Measurements from ENCODE around the gene GUCA2A. TPM values are rescaled to one million over a fixed set of nuclear protein-coding genes. Genes with fewer than 3 reads are reported as not detected.

Gene GUCA2A
- total RNA-seq, 2 donors from 2014 or later, result 195 to 959 TPM

DNA sequence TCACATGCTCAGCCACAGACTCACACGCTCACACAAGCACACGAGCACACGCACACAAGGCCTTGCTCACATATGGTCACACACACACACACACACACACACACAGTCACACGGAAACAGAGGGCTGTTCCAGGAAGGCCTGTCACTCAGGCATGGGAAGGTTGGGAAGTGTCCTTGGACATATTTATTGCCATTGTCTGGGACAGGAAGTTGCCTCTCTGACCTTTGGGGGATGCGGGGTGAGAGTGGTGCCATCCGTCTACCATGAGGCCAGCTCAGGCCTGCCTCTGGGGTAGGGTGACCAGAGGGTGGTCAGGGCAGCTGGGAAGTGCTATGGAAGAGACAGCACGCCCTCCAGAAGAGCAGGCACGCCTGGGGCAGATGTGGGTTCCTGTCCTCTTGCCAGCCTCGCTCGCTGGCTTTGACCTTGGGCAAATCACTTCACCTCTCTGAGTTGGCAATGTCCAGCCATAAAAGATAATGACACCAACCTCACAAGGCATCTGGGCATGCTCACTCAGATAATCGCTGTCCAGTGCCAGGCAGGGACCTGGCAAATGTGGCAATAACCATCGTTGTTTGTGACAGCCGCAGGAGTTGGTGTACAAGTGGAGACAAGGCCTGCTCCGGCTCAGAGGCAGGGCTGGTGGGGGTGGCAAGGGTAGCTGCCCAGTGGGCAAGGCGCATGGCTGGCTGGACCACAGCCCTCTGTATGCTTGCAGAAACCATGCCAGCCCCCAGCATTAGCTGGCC is 8.0 kb upstream of the GUCA2A start:
- H3K9me3 ChIP-seq, result no peaks in the 10 kb centered on the region
- no peaks in the 10 kb centered on the region for H3K27me3 ChIP-seq
- H3K4me3 ChIP-seq, result no peak overlapping the region
- H3K9ac ChIP-seq (ENCODE audit: low read depth in 2 of 2, low read length in 2 of 2), result peak overlapping the region; percentile 38 to 46
- intact Hi-C loops (cut with DNase I), result no loop called here
- peak; percentile 59 for DNase-seq
- peaks cover 15% of the 10 kb centered on the region for H3K4me1 ChIP-seq
- TF ChIP-seq, protein P1, sequence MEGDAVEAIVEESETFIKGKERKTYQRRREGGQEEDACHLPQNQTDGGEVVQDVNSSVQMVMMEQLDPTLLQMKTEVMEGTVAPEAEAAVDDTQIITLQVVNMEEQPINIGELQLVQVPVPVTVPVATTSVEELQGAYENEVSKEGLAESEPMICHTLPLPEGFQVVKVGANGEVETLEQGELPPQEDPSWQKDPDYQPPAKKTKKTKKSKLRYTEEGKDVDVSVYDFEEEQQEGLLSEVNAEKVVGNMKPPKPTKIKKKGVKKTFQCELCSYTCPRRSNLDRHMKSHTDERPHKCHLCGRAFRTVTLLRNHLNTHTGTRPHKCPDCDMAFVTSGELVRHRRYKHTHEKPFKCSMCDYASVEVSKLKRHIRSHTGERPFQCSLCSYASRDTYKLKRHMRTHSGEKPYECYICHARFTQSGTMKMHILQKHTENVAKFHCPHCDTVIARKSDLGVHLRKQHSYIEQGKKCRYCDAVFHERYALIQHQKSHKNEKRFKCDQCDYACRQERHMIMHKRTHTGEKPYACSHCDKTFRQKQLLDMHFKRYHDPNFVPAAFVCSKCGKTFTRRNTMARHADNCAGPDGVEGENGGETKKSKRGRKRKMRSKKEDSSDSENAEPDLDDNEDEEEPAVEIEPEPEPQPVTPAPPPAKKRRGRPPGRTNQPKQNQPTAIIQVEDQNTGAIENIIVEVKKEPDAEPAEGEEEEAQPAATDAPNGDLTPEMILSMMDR (IDR thresholded peaks at IDR 0.05), result no peak
- no peaks in the 10 kb centered on the region for H3K36me3 ChIP-seq
- H3K27ac ChIP-seq, result peak overlapping the region; percentile 64

DNA sequence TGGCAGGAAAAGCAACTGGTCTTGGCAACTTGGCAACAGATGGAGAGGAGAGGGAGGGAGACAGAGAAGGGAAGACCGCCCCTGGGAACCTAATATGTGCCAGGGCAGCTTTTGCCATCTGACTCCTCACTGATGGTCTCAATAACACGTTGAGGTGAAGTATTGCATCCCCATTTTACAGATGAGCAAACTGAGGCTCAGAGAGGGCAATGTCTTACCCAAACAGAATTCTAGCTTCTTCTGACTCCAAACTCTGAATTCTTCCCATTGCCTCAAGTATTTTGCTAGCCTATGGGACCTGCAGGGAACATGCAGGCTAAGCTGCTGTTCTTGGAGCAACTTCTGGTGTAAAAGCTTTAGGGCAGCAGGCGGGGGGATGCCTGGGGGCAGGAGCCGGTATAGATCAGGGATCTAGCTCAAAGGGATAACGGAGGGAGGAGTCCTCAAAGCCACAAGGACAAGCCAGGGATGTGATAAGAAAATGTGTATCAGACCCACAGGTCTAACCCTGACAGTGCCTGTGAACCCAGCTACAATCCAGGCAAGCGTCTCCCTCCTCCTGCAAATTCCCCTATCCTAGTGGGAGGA is 7.2 kb upstream of the GUCA2A start:
- no peak overlapping the region for H3K4me3 ChIP-seq
- H3K36me3 ChIP-seq, result no peaks in the 10 kb centered on the region
- no peaks in the 10 kb centered on the region for H3K9me3 ChIP-seq
- H3K9ac ChIP-seq (ENCODE audit: low read depth in 2 of 2, low read length in 2 of 2), result no peak overlapping the region
- TF ChIP-seq, protein P1 (IDR thresholded peaks at IDR 0.05), result no peak
- peaks cover 15% of the 10 kb centered on the region for H3K4me1 ChIP-seq
- no peak for DNase-seq
- intact Hi-C loops (cut with DNase I), result no loop called here
- H3K27ac ChIP-seq, result no peak overlapping the region
- no peaks in the 10 kb centered on the region for H3K27me3 ChIP-seq

DNA sequence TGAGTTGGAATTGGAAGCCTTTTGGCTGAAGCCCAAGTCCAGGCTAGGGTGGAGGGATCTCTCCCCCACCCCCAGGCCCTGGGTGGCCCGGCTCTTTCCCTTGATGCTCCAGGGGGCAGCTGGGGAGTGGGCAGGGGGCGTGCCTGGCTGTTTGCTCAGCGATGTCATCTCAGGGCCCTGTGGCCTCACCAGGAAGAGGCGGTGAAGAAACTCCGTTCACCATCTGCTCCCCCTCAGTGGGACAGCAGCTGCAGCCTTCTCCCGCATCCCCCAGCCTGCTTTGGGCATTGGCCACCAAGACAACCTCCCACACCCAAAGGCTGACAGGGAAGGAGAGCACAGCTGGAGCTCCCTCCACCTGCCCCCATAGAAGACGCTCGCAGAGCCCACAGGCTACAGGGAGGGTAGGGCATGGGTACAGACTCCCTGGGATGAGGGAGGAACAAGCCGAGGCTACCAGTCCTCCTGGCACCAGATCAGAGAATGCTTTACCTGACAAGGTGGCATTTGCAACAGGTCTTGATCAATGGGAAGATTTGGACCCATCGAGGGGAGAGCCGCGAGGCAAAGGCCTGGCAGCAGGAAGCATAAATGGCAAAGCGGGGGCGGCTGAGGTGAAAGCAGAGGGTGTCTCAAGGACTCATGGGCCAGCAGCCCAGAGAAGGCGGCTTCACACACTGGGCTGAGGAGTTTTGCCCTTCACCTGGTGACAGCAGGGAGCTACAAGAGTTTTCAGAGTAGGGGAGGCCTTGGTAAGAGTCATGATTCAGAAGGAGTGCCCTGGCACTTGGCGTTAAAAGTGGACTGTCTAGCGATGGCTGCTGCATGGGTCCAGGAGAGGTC is 6.5 kb upstream of the GUCA2A start:
- Histone ChIP-seq H3K27me3 (no peaks in the 10 kb centered on the region), H3K36me3 (no peaks in the 10 kb centered on the region), H3K4me1 (peaks cover 15% of the 10 kb centered on the region), H3K9me3 (no peaks in the 10 kb centered on the region), H3K9ac (ENCODE audit: low read depth in 2 of 2, low read length in 2 of 2) (no peak overlapping the region), H3K4me3 (no peak overlapping the region), H3K27ac (no peak overlapping the region)
- intact Hi-C loops (cut with DNase I), result no loop called here
- DNase-seq, result no peak
- TF ChIP-seq, protein P1 (IDR thresholded peaks at IDR 0.05), result no peak

DNA sequence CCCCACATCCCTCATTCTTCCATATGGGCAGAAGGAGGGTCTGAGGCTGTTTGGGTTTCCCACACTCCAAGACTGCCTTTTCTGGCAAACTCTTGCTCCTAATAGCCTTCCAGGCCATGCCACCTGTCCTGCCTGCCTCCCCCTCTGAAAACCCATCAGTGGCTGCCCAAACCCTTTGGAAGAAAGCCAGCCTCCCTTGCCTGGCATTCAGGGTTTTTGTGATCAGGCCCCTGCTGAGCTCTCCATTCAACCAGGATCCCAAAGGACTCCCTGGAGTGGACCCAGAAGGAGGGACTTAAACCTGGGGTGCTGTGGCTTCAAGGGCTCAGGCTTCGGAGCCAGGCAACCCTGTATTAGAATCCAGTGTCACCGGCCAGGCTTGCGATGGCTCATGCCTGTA is 4.2 kb upstream of the GUCA2A start:
- Histone ChIP-seq H3K27me3 (no peaks in the 10 kb centered on the region), H3K27ac (no peak overlapping the region), H3K36me3 (no peaks in the 10 kb centered on the region), H3K9ac (ENCODE audit: low read depth in 2 of 2, low read length in 2 of 2) (no peak overlapping the region), H3K9me3 (no peaks in the 10 kb centered on the region), H3K4me3 (no peak overlapping the region), H3K4me1 (peaks cover 15% of the 10 kb centered on the region)
- DNase-seq, result no peak
- TF ChIP-seq, protein P1 (IDR thresholded peaks at IDR 0.05), result no peak
- intact Hi-C loops (cut with DNase I), result no loop called here

DNA sequence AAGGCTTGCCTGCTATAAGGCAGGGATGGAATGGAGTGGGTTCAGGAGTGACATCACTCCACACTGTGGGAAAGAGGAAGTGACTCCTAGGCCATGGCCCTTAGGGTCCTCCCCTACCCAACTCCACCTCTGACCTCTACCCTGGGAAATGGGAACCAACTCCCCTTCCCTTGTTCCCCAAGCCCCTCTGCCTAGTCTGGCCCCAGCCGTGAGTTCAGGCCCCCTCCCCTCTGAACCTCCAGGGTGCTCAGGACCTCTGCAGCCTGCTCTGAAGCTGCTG is 3.8 kb upstream of the GUCA2A start:
- H3K9me3 ChIP-seq, result no peaks in the 10 kb centered on the region
- no peak overlapping the region for H3K9ac ChIP-seq (ENCODE audit: low read depth in 2 of 2, low read length in 2 of 2)
- no peak for DNase-seq
- H3K27me3 ChIP-seq, result no peaks in the 10 kb centered on the region
- H3K36me3 ChIP-seq, result no peaks in the 10 kb centered on the region
- intact Hi-C loops (cut with DNase I), result no loop called here
- H3K27ac ChIP-seq, result peak overlapping the region; percentile 22
- TF ChIP-seq, protein P1 (IDR thresholded peaks at IDR 0.05), result no peak
- H3K4me3 ChIP-seq, result no peak overlapping the region
- peaks cover 15% of the 10 kb centered on the region for H3K4me1 ChIP-seq
